A549 (cell line): ENCODE results near the gene CEP112.

Source experiments
- CEBPB ChIP-seq, 2 experiments: fragments of >200 bp in 1 of 2; sonication (Bioruptor Twin) in 1 of 2; formaldehyde crosslinking in 1 of 2; IDR thresholded peaks; 2 replicates each; pipeline ENCODE4 v1.6.1; 2012 to 2016
- TF ChIP-seq, protein P1 (sequence below): fragments of >200 bp; sonication (Bioruptor Twin); formaldehyde crosslinking; IDR thresholded peaks from 3 replicates; pipeline ENCODE4 v1.5.1; 2016

DNA sequence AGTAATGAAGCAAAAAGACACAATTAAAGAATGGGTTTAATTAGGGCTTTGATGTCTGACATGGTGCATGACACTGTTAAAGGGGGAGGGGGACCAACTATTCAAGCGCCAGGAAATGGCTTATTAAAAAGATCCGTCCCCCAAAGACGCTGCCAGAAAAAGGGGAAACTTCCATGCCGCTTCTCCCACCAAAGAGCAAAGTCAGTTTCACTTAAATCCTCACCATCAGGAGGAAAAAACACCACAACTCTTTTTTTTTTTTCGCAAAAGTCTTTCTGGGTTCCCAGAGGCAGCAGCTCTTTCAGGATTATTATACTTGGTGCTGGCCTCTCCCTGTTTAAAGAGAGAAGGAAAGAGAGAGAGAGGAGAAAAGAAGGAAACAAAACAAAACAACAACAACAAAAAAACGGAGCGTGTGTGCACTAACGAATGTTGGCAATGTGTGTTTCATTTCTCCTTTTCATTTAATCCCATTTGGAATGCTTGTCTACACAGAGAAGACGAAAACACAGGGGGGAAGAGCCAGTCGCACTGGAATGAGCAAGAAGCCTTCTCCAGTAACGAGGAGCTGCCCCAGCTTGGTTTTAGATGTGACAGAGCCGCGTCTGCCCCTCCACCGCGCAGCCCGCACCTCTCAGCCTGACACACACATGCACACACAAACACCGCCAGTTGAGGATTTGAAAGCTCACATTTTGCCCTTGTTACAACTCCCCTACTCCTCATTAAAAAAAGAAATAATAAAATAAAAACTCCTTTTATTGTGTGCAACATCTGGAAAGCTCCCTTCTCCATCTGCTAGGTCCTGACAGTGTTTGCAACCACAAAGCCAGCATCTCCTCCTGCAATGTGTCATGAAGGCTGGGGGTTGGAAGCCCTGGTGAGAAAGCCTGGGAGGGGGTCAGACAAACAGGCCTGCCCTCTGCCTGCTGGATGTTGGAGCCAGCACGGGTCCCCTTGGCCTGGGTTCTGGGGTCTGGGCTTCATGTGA is 597.8 kb downstream of the CEP112 start:
- no peak for TF ChIP-seq CEBPB (IDR thresholded peaks at IDR 0.05)
- TF ChIP-seq, protein P1, sequence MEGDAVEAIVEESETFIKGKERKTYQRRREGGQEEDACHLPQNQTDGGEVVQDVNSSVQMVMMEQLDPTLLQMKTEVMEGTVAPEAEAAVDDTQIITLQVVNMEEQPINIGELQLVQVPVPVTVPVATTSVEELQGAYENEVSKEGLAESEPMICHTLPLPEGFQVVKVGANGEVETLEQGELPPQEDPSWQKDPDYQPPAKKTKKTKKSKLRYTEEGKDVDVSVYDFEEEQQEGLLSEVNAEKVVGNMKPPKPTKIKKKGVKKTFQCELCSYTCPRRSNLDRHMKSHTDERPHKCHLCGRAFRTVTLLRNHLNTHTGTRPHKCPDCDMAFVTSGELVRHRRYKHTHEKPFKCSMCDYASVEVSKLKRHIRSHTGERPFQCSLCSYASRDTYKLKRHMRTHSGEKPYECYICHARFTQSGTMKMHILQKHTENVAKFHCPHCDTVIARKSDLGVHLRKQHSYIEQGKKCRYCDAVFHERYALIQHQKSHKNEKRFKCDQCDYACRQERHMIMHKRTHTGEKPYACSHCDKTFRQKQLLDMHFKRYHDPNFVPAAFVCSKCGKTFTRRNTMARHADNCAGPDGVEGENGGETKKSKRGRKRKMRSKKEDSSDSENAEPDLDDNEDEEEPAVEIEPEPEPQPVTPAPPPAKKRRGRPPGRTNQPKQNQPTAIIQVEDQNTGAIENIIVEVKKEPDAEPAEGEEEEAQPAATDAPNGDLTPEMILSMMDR, result no peak
